ENCODE results near the gene SYNE1.

GRCh38 chr6:152150196-152150595, 487.0 kb downstream of the SYNE1 start:
- no peak for TF ChIP-seq CTCF (IDR thresholded peaks at IDR 0.05; ENCODE audit: low read depth, low read length, missing input control)
- no peak for TF ChIP-seq REST (IDR thresholded peaks at IDR 0.05)
- no peak for TF ChIP-seq YY1 (IDR thresholded peaks at IDR 0.05)
- TF ChIP-seq GABPA (IDR thresholded peaks at IDR 0.05 in 1 of 2, conservative IDR thresholded peaks at IDR 0.05 in 1 of 2), result no peak
- no peak for TF ChIP-seq HNF4A (conservative IDR thresholded peaks at IDR 0.05)
- TF ChIP-seq ATF3 (IDR thresholded peaks at IDR 0.05), result no peak
